Measurements from ENCODE around the gene SHC3.

GRCh38 chr9:89225036-89225435 is 46.4 kb upstream of the SHC3 start:
- TF ChIP-seq, protein P1, sequence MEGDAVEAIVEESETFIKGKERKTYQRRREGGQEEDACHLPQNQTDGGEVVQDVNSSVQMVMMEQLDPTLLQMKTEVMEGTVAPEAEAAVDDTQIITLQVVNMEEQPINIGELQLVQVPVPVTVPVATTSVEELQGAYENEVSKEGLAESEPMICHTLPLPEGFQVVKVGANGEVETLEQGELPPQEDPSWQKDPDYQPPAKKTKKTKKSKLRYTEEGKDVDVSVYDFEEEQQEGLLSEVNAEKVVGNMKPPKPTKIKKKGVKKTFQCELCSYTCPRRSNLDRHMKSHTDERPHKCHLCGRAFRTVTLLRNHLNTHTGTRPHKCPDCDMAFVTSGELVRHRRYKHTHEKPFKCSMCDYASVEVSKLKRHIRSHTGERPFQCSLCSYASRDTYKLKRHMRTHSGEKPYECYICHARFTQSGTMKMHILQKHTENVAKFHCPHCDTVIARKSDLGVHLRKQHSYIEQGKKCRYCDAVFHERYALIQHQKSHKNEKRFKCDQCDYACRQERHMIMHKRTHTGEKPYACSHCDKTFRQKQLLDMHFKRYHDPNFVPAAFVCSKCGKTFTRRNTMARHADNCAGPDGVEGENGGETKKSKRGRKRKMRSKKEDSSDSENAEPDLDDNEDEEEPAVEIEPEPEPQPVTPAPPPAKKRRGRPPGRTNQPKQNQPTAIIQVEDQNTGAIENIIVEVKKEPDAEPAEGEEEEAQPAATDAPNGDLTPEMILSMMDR (IDR thresholded peaks at IDR 0.05; ENCODE audit: extremely low read depth in 1 of 2, insufficient read depth in 1 of 2, low read depth in 1 of 2, low read length in 2 of 2): no peak
- TF ChIP-seq EZH2 (IDR thresholded peaks at IDR 0.05; ENCODE audit: borderline replicate concordance, low read depth, low read length, severe bottlenecking) (no peak), POLR2A (IDR thresholded peaks at IDR 0.05; ENCODE audit: low read depth, low read length) (no peak), POLR2AphosphoS5 (IDR thresholded peaks at IDR 0.05; ENCODE audit: insufficient read depth, low read depth, low read length) (no peak), MAX (IDR thresholded peaks at IDR 0.05; ENCODE audit: insufficient read depth, insufficient read length) (no peak), GATA2 (IDR thresholded peaks at IDR 0.05; ENCODE audit: insufficient read depth, insufficient read length, low read depth, low read length) (no peak)
